Measurements from ENCODE around the gene SLC25A38. TPM values are rescaled to one million over a fixed set of nuclear protein-coding genes. Genes with fewer than 3 reads are reported as not detected.

Gene SLC25A38
- total RNA-seq, 1 experiment from 2014 or later = 48.2 TPM

DNA sequence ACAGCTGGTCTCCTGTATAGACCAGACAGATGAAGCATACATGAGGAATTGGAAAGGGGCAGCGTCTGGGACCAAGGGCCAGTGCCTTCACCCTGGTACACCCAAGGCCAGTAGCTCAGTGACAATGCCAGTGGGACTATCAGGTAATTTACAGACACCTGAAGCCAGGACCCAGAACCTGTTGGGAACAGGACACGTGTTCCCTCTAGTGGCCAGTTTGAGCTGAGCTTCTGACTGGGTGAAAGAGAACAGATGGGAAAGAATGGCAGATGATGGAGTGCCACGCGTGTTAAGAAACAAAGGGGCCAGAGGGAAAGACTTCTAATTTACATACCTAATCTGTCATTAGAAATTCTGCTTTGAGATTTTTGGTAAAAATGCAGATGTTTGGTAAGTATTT, 5.1 kb upstream of the SLC25A38 start:
- no peak overlapping the region for H3K4ac ChIP-seq (ENCODE audit: low read depth, low read length)
- no peak overlapping the region for H3K14ac ChIP-seq (ENCODE audit: insufficient read depth, low read length)
- no peak overlapping the region for H3K9ac ChIP-seq (ENCODE audit: extremely low read depth, insufficient read length, low read length)
- H3K27me3 ChIP-seq (ENCODE audit: insufficient read depth, low read length) = no peaks in the 10 kb centered on the region
- no CpG with 5 or more reads among the region's 4 CpGs for WGBS (ENCODE audit: extremely low coverage, insufficient read length, low lambda C conversion rate)
- H3K27ac ChIP-seq (ENCODE audit: insufficient read length, low read depth, low read length) = no peak overlapping the region
- H3K4me1 ChIP-seq (ENCODE audit: insufficient read depth, low read length) = peaks cover 8% of the 10 kb centered on the region
- H4K8ac ChIP-seq (replicated peaks; ENCODE audit: insufficient read length, low read depth, low read length) = no peak overlapping the region
- H3K9me3 ChIP-seq (ENCODE audit: control insufficient read depth, low read depth, low read length) = no peaks in the 10 kb centered on the region
- no peak overlapping the region for H2AK5ac ChIP-seq (ENCODE audit: insufficient read length, low read length)
- Mint-ChIP-seq H3K9me3 (peaks cover 1 to 6% of the 10 kb centered on the region in 2 experiments), H3K27me3 (ENCODE audit: low read depth) (no peaks in the 10 kb centered on the region), H3K27ac (no peak overlapping the region), H3K4me1 (peaks cover 32 to 34% of the 10 kb centered on the region in 2 experiments), H3K4me3 (no peak overlapping the region), H3K36me3 (ENCODE audit: insufficient read depth in 1 of 3, low read depth in 3 of 3) (peaks cover under 1 to 10% (median 2%) of the 10 kb centered on the region in 3 experiments; a peak in 6 of 7 replicates)
- no peak overlapping the region for H4K91ac ChIP-seq (ENCODE audit: insufficient read length, low read depth, low read length)
- H4K20me1 ChIP-seq (ENCODE audit: control insufficient read depth, insufficient read depth, insufficient read length) = no peaks in the 10 kb centered on the region
- H3K56ac ChIP-seq (ENCODE audit: insufficient read length, low read depth, low read length) = no peak overlapping the region
- DNase-seq = peak; percentile 82
- no peak overlapping the region for H3K18ac ChIP-seq (ENCODE audit: insufficient read length, low read depth, low read length)
- no peak overlapping the region for H2BK20ac ChIP-seq (ENCODE audit: low read depth, low read length, poor library complexity, severe bottlenecking)
- H3K79me1 ChIP-seq (ENCODE audit: insufficient read depth, low read depth, low read length, poor library complexity, severe bottlenecking) = no peaks in the 10 kb centered on the region
- no peak overlapping the region for H3K23ac ChIP-seq (ENCODE audit: insufficient read length, low read depth, low read length)
- no peak overlapping the region for H4K5ac ChIP-seq (ENCODE audit: insufficient read length, low read depth, low read length)
- H2BK12ac ChIP-seq (ENCODE audit: insufficient read length, low read depth, low read length) = no peak overlapping the region
- no peak overlapping the region for H3T11ph ChIP-seq (ENCODE audit: low read length)
- no peak overlapping the region for H2AFZ ChIP-seq (ENCODE audit: low read length)
- H2BK5ac ChIP-seq (ENCODE audit: insufficient read length, low read length) = no peak overlapping the region
- peak; percentile 87 for TF ChIP-seq CTCF (conservative IDR thresholded peaks at IDR 0.05)
- peaks cover under 1% of the 10 kb centered on the region for H3K23me2 ChIP-seq (ENCODE audit: insufficient read length, low read depth, low read length, poor library complexity, severe bottlenecking)
- H2BK15ac ChIP-seq (ENCODE audit: low read depth, low read length) = no peak overlapping the region
- no peak overlapping the region for H2BK120ac ChIP-seq (ENCODE audit: low read depth, low read length, poor library complexity, severe bottlenecking)
- no peak overlapping the region for H3K4me2 ChIP-seq (ENCODE audit: insufficient read depth, insufficient read length, low read length)
- no peaks in the 10 kb centered on the region for H3K79me2 ChIP-seq (ENCODE audit: insufficient read depth, low read length)

All from H9 (cell line).